SK-N-SH treated with all-trans-retinoic acid at 6 μM for 48 hours (cell line): ENCODE results near the gene SLC17A5.

ENCODE experiments used
- CSRNP3 ChIP-seq: fragments of 250-450 bp; sonication (Bioruptor Pico); IDR thresholded peaks from 2 replicates; pipeline ENCODE4 v1.5.1; 2021; ENCODE audit warnings: mild to moderate bottlenecking, moderate library complexity
- GLIS3 ChIP-seq: fragments of 250-450 bp; sonication (Bioruptor Pico); IDR thresholded peaks from 2 replicates; pipeline ENCODE4 v1.5.0; 2020; ENCODE audit warnings: mild to moderate bottlenecking, moderate library complexity
- ISL1 ChIP-seq: fragments of 250-450 bp; sonication (Bioruptor Pico); IDR thresholded peaks from 2 replicates; pipeline ENCODE4 v2.1.2; 2022; ENCODE audit warnings: mild to moderate bottlenecking, moderate library complexity
- PATZ1 ChIP-seq: fragments of 250-450 bp; sonication (Bioruptor Pico); IDR thresholded peaks from 2 replicates; pipeline ENCODE4 v1.8.0; 2020; ENCODE audit warnings: mild to moderate bottlenecking, moderate library complexity, borderline replicate concordance
- TOX ChIP-seq: fragments of 250-450 bp; sonication (Bioruptor Pico); IDR thresholded peaks from 2 replicates; pipeline ENCODE4 v1.8.0; 2021; ENCODE audit warnings: mild to moderate bottlenecking, moderate library complexity, borderline replicate concordance
- TSHZ2 ChIP-seq: fragments of 250-450 bp; sonication (Bioruptor Pico); IDR thresholded peaks from 2 replicates; pipeline ENCODE4 v1.5.0; 2020; ENCODE audit warnings: mild to moderate bottlenecking, moderate library complexity
- ZFP3 ChIP-seq: fragments of 250-450 bp; sonication (Bioruptor Pico); IDR thresholded peaks from 2 replicates; pipeline ENCODE4 v1.5.0; 2020; ENCODE audit warnings: mild to moderate bottlenecking, moderate library complexity
- ZNF565 ChIP-seq: fragments of 450-650 bp; formaldehyde crosslinking; conservative IDR thresholded peaks from 2 replicates; pipeline ENCODE4 v1.5.0; 2020; ENCODE audit warnings: low read depth, mild to moderate bottlenecking, moderate library complexity
- TF ChIP-seq, protein P1 (sequence below): fragments of 250-450 bp; sonication (Bioruptor Pico); IDR thresholded peaks from 2 replicates; pipeline ENCODE4 v1.8.0; 2021; ENCODE audit warnings: low read depth, mild to moderate bottlenecking, moderate library complexity, borderline replicate concordance

DNA sequence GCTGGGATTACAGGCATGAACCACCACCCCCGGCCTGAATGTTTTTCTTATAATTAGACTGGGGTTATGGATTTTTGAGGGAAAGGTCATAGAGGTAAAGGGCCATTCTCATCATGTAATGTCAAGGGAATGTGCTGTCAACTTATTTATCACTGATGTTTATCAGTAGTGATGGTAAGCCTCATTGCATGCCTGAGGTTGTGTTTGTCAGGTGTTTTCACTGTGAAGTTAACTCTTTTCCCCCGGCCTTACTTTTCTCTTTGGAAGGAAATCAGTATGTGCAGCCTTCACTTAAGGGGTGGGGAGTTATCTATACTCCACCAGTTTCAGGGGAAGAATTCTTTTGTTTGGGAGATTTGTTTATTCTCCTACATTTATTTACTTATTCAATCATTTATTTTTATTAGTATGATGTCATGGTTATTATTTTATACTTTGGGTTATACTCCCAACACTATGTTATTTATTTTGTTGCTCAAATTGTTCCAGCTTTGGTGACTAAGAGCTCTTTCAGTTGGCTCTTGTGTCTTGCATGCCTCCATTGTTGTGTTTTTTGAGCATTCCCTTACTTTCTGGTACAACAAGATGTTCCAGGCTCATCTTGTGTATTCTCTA, 2.8 kb upstream of the SLC17A5 start:
- no peak for TF ChIP-seq GLIS3 (CRISPR knock-in tag)
- TF ChIP-seq TSHZ2 (CRISPR knock-in tag): no peak
- TF ChIP-seq, protein P1, sequence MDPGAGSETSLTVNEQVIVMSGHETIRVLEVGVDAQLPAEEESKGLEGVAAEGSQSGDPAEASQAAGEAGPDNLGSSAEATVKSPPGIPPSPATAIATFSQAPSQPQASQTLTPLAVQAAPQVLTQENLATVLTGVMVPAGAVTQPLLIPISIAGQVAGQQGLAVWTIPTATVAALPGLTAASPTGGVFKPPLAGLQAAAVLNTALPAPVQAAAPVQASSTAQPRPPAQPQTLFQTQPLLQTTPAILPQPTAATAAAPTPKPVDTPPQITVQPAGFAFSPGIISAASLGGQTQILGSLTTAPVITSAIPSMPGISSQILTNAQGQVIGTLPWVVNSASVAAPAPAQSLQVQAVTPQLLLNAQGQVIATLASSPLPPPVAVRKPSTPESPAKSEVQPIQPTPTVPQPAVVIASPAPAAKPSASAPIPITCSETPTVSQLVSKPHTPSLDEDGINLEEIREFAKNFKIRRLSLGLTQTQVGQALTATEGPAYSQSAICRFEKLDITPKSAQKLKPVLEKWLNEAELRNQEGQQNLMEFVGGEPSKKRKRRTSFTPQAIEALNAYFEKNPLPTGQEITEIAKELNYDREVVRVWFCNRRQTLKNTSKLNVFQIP (CRISPR knock-in tag): no peak
- no peak for TF ChIP-seq PATZ1 (CRISPR knock-in tag)
- TF ChIP-seq ZNF565 (CRISPR knock-in tag): no peak
- TF ChIP-seq ISL1 (CRISPR knock-in tag): no peak
- no peak for TF ChIP-seq TOX
- no peak for TF ChIP-seq CSRNP3 (CRISPR knock-in tag)
- no peak for TF ChIP-seq ZFP3
